GM12873 (cell line): Measurements from ENCODE around the gene MED12.
A peak's percentile ranks its signal among the peaks of the same experiment; 100 is the strongest.

Experiments
- TF ChIP-seq, protein P1 (sequence below): IDR thresholded peaks from 2 replicates; pipeline ENCODE4 v1.5.1; 2012; ENCODE audit warnings: low read depth, mild to moderate bottlenecking, moderate library complexity, low read length, control low read depth; ENCODE audit not compliant: insufficient read depth; ENCODE audit errors: missing control alignments

MED12 gene

DNA sequence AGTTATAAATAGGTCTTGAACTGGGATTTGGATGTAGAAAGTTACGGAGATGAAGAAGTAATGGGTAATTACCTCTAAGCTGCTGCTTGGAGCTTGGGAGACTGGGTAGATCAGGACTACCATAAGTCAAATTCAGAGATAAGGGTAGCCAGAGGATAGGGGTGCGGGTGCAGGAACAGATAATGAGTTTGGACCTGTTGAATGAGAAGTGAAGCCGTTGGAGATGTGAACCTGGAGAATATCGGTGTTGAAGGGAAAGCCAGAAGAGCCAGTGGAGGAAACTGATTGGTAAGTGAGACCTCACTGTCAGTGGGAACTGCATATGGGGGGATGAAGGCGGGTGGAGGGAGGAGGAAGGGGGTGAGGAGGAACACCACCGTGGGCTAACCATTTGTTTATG is 23.4 kb upstream of the MED12 start:
- TF ChIP-seq, protein P1, sequence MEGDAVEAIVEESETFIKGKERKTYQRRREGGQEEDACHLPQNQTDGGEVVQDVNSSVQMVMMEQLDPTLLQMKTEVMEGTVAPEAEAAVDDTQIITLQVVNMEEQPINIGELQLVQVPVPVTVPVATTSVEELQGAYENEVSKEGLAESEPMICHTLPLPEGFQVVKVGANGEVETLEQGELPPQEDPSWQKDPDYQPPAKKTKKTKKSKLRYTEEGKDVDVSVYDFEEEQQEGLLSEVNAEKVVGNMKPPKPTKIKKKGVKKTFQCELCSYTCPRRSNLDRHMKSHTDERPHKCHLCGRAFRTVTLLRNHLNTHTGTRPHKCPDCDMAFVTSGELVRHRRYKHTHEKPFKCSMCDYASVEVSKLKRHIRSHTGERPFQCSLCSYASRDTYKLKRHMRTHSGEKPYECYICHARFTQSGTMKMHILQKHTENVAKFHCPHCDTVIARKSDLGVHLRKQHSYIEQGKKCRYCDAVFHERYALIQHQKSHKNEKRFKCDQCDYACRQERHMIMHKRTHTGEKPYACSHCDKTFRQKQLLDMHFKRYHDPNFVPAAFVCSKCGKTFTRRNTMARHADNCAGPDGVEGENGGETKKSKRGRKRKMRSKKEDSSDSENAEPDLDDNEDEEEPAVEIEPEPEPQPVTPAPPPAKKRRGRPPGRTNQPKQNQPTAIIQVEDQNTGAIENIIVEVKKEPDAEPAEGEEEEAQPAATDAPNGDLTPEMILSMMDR = no peak

DNA sequence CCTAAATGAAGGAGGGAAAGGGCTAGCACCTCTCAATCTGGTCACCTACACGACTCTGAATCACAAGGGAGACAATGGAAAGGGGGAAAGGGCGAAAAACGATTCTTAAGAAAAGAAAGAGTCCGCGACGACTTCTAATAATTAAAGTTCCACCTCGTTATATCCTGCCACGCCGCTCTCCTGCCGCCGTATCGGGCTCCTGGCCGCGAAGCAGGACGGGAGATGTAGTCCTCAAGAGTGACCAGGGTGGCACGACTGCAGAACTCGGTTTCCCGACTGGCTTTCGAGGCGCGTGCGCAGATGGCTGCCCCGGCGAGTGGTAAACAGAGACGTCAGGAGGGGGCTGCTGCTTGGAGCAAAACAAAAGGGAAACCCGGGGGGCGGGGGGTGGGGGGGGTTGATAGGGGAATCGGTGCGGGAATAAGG is 22.8 kb upstream of the MED12 start, which contains the start of gene FOXO4:
FOXO4 (plus strand) TSS at position 297 of the 426 bp plus-strand sequence. CDS start 678 bp downstream, outside the sequence.
- TF ChIP-seq, protein P1 = no peak

DNA sequence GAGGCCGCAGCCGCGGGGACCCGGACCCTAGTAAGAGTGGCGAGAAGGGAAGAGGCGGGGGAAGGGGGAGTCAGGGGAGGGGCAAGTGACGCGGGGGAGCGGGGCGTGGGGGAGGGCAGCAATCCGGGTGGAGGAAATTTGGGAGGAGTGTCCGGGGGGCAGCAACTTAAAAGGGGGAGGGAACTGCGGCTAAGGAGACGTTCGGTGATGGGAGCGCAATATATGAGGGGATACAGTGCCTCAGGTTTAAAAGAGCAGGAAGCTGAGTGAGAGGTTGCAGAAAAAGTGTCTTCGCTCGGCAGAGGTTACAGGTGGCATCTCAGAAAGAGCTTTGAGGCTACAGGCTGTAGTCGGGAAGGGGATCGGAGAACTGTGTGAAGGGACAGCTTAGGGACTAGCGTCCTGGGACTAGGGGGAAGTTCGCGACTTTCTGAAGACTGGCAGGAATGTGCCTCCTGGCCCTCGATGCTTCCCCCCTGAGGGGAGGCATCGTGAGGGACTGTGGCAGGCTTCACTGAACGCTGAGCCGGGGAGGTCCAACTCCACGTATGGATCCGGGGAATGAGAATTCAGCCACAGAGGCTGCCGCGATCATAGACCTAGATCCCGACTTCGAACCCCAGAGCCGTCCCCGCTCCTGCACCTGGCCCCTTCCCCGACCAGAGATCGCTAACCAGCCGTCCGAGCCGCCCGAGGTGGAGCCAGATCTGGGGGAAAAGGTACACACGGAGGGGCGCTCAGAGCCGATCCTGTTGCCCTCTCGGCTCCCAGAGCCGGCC is 22.2 kb upstream of the MED12 start:
- TF ChIP-seq, protein P1 = no peak

DNA sequence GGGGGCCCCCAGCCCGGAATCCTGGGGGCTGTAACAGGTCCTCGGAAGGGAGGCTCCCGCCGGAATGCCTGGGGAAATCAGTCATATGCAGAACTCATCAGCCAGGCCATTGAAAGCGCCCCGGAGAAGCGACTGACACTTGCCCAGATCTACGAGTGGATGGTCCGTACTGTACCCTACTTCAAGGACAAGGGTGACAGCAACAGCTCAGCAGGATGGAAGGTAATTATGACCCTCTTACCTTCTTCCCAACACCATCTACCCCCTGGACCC is 21.7 kb upstream of the MED12 start:
- TF ChIP-seq, protein P1 = no peak

DNA sequence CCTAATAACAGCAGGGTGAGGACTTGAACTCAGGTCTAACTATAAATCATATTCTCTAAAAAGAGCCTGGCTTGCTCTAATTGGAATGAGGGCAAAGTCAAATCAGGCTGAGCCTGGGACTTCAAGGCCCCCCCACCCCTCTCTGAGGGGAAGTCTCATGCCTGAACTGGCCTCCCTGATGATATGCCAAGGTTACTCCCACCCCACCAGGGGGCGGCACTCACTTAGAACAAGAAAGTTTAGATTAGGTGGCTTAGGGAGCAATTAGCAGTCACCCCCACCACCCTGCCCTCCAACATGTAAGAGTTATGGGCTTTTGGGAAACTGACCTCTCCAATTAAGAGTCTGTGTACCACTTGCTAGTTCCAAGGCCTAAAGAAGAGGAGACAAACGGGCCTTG is 20.1 kb upstream of the MED12 start:
- TF ChIP-seq, protein P1 = peak; percentile 64

DNA sequence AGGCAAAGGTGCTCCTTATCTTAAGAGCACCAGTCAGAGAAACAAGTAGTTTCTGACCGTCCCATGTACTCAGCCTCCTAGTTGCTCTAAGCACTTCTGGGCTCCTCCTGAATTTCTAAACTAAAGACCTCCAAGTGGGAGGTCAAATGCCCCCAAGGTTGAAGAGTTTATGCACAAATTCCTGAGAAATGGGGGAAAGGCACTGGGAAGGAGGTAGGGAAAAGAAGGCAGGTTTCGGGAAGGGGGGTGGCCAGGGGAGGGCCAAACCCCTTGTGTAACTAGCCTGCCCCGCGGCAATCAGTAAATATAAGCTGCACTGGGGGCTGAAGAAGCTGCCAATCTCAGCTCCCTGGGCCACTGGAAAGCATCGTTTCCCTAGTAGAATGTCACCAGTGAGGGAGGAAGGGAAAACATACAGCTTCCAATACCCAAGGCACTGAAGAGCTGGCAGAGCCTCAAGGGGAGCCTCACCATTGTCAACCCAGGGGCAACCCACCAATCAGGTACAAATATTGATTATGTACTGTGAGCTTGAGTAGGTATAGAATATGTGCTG is 19.4 kb upstream of the MED12 start:
- TF ChIP-seq, protein P1 = no peak

DNA sequence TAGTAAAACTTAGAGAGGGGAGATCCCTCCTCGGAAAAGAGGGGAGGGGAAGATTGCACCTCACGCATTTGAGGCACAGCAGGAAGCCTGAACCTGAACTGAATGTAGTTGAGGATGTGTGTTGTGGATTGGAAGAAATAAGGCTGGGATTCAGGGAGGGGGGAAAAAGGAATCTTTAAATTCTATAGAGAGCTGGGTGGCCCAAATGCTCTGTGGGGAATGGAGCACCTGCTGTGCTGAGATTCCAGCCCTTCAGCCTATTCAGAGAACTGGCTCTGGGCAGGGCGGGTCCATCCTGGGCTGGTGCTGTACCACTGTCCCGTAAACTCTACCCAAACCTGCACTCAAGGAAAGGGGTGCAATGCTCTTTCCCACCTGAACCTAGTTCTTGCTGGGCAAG is 18.7 kb upstream of the MED12 start:
- TF ChIP-seq, protein P1 = no peak
